SK-N-SH (cell line): ENCODE results near the gene CFAP74. TPM values are rescaled to one million over a fixed set of nuclear protein-coding genes. Genes with fewer than 3 reads are reported as not detected.

ENCODE experiments used
- CTCF ChIA-PET: fragments of 300-600, 350-600 bp; formaldehyde crosslinking; extraction: SDS; loops from one replicate; lab custom pipeline; 2021; lab: Yijun Ruan, JAX
- POLR2A ChIA-PET: fragments of 350-600 bp; sonication (Branson Sonifier 250); formaldehyde crosslinking; extraction: SDS; loops from one replicate; lab custom pipeline; 2020; ENCODE audit warnings: antibody characterized with exemption, inconsistent platforms; lab: Yijun Ruan, JAX
- DNase-seq: peaks from one replicate; pipeline ENCODE4 v3.0.0; 2012
- H2AFZ ChIP-seq: fragments of 200-600 bp; sonication (generic); 2 replicates; pipeline ENCODE4 v1.8.1; 2016; ENCODE audit warnings: antibody characterized with exemption, mild to moderate bottlenecking, low read depth
- H3F3A ChIP-seq: fragments of 200-600 bp; sonication (generic); replicated peaks from 2 replicates; pipeline ENCODE3; 2016; ENCODE audit warnings: antibody characterized with exemption, mild to moderate bottlenecking; ENCODE audit not compliant: insufficient read depth
- H3K27ac ChIP-seq, 2 experiments: fragments of 200-500 bp in 1 of 2; fragments of 200-600 bp in 1 of 2; sonication (Bioruptor generic) in 1 of 2; sonication (generic), shearing (Covaris generic) in 1 of 2; 2 replicates each; pipeline versions ENCODE4 v1.5.1 to v1.6.1; 2014 to 2016; ENCODE audit warnings: low read depth in 2 of 2, inconsistent platforms in 1 of 2, low read length in 1 of 2, mild to moderate bottlenecking in 1 of 2, mixed read lengths in 1 of 2
- H3K27me3 ChIP-seq: fragments of 200-600 bp; sonication (generic), shearing (Covaris generic); 2 replicates; pipeline ENCODE4 v1.6.1; 2016; ENCODE audit warnings: mixed run types; ENCODE audit not compliant: insufficient read depth
- H3K36me3 ChIP-seq, 2 experiments: fragments of 200-500 bp in 1 of 2; fragments of 200-600 bp in 1 of 2; sonication (Bioruptor generic) in 1 of 2; sonication (generic) in 1 of 2; replicated peaks in 1 of 2; 2 replicates each; pipeline versions ENCODE3 to v1.5.1; 2014 to 2016; ENCODE audit warnings: low read length in 1 of 2, mild to moderate bottlenecking in 1 of 2; ENCODE audit not compliant: insufficient read depth in 2 of 2, control insufficient read depth in 1 of 2
- H3K4me1 ChIP-seq, 2 experiments: fragments of 200-500 bp in 1 of 2; fragments of 200-600 bp in 1 of 2; sonication (Bioruptor generic) in 1 of 2; sonication (generic), shearing (Covaris generic) in 1 of 2; 2 replicates each; pipeline versions ENCODE4 v1.5.1 to v1.6.1; 2014 to 2016; ENCODE audit warnings: low read depth in 1 of 2, low read length in 1 of 2, mixed run types in 1 of 2; ENCODE audit not compliant: insufficient read depth in 2 of 2, control insufficient read depth in 1 of 2
- H3K4me2 ChIP-seq: fragments of 200-600 bp; sonication (generic), shearing (Covaris generic); 2 replicates; pipeline ENCODE4 v1.6.1; 2017; ENCODE audit warnings: mixed run types
- H3K4me3 ChIP-seq, 2 experiments: fragments of 200-500 bp in 1 of 2; fragments of 200-600 bp in 1 of 2; sonication (Bioruptor generic) in 1 of 2; sonication (generic), shearing (Covaris generic) in 1 of 2; 2 replicates each; pipeline versions ENCODE4 v1.5.1 to v1.8.1; 2014 to 2016; ENCODE audit warnings: low read depth in 2 of 2, inconsistent platforms in 1 of 2, low read length in 1 of 2, mild to moderate bottlenecking in 1 of 2, mixed read lengths in 1 of 2, moderate library complexity in 1 of 2
- H3K79me2 ChIP-seq: fragments of 200-600 bp; sonication (generic); 2 replicates; pipeline ENCODE4 v1.8.1; 2017; ENCODE audit warnings: mild to moderate bottlenecking; ENCODE audit not compliant: insufficient read depth
- H3K9ac ChIP-seq: fragments of 200-600 bp; sonication (generic); 2 replicates; pipeline ENCODE4 v1.6.1; 2017; ENCODE audit warnings: mixed run types
- H3K9me2 ChIP-seq: fragments of 200-600 bp; sonication (generic); 2 replicates; pipeline ENCODE4 v1.6.1; 2017; ENCODE audit warnings: mixed run types
- H3K9me3 ChIP-seq: fragments of 200-600 bp; sonication (generic); 2 replicates; pipeline ENCODE4 v1.6.1; 2017; ENCODE audit warnings: mixed run types, mild to moderate bottlenecking, moderate library complexity
- H4K20me1 ChIP-seq: fragments of 200-600 bp; sonication (generic); 2 replicates; pipeline ENCODE4 v1.6.1; 2017; ENCODE audit warnings: mild to moderate bottlenecking, mixed run types; ENCODE audit not compliant: insufficient read depth
- EP300 ChIP-seq, 2 experiments: IDR thresholded peaks; 2 replicates each; pipeline versions ENCODE4 v1.4.0 to v1.6.1; 2012; ENCODE audit warnings: borderline replicate concordance in 1 of 2, low read depth in 1 of 2, low read length in 1 of 2
- FOSL2 ChIP-seq: IDR thresholded peaks from 2 replicates; pipeline ENCODE4 v1.4.0; 2012; ENCODE audit warnings: low read depth, mild to moderate bottlenecking, moderate library complexity, borderline replicate concordance
- FOXJ3 ChIP-seq: sonication (generic); formaldehyde crosslinking; IDR thresholded peaks from 2 replicates; pipeline ENCODE4 v1.5.1; 2020; ENCODE audit warnings: mild to moderate bottlenecking, missing genetic modification reagents
- MEF2A ChIP-seq: IDR thresholded peaks from 2 replicates; pipeline ENCODE4 v1.4.0; 2012; ENCODE audit warnings: low read depth, borderline replicate concordance
- MXI1 ChIP-seq: IDR thresholded peaks from 2 replicates; pipeline ENCODE4 v1.6.1; 2012; ENCODE audit warnings: mild to moderate bottlenecking, low read depth, low read length, improper control_type of control experiment
- NFIC ChIP-seq: IDR thresholded peaks from 2 replicates; pipeline ENCODE4 v1.4.0; 2012; ENCODE audit warnings: borderline replicate concordance
- RAD21 ChIP-seq: IDR thresholded peaks from 2 replicates; pipeline ENCODE4 v1.6.1; 2012; ENCODE audit warnings: mild to moderate bottlenecking, low read length
- RCOR1 ChIP-seq: fragments of 150-350 bp; IDR thresholded peaks from 2 replicates; pipeline ENCODE4 v1.6.1; 2017; ENCODE audit warnings: antibody characterized with exemption, low read length
- REST ChIP-seq: IDR thresholded peaks from 2 replicates; pipeline ENCODE4 v1.6.1; 2012; ENCODE audit warnings: mild to moderate bottlenecking, low read depth, low read length, moderate library complexity
- SIN3A ChIP-seq: IDR thresholded peaks from 2 replicates; pipeline ENCODE4 v1.6.1; 2012; ENCODE audit warnings: low read depth, mild to moderate bottlenecking, low read length, moderate library complexity, borderline replicate concordance
- TEAD4 ChIP-seq: IDR thresholded peaks from 2 replicates; pipeline ENCODE4 v1.4.0; 2012; ENCODE audit warnings: mild to moderate bottlenecking, borderline replicate concordance; ENCODE audit not compliant: insufficient read depth
- USF1 ChIP-seq: IDR thresholded peaks from 2 replicates; pipeline ENCODE4 v1.4.0; 2012; ENCODE audit warnings: low read depth, borderline replicate concordance
- YY1 ChIP-seq: IDR thresholded peaks from 2 replicates; pipeline ENCODE4 v1.4.0; 2012; ENCODE audit warnings: low read depth, mild to moderate bottlenecking
- ZBTB33 ChIP-seq: IDR thresholded peaks from 2 replicates; pipeline ENCODE4 v1.4.0; 2012; ENCODE audit warnings: low read depth, borderline replicate concordance
- WGBS: methylation state at CpG from one replicate; pipeline ENCODE4 v1.1.6; 2017; ENCODE audit warnings: low lambda C conversion rate; 5-methylcytosine and 5-hydroxymethylcytosine counted together
- polyA plus RNA-seq, 3 experiments: library from polyadenylated mRNA; depleted of rRNA; stranded (reverse); fragments of >200 nt; gene quantifications; 2 replicates each; pipeline ENCODE4 v1.2.3, GENCODE V29; 2012
- TF ChIP-seq, protein P1 (sequence below): fragments of 150-350 bp; IDR thresholded peaks from 2 replicates; pipeline ENCODE4 v1.6.1; 2017; ENCODE audit warnings: antibody characterized with exemption, low read length, low read depth, borderline replicate concordance
- TF ChIP-seq, protein P2 (sequence below): IDR thresholded peaks from 2 replicates; pipeline ENCODE4 v1.4.0; 2012; ENCODE audit warnings: low read depth

CFAP74 gene
- polyA plus RNA-seq, 1 of the 3 experiments (the other 2 are of a cell fraction) = not detected

- TF ChIP-seq REST (no peak), NFIC (no peak), RAD21 (no peak)
- TF ChIP-seq, protein P1, sequence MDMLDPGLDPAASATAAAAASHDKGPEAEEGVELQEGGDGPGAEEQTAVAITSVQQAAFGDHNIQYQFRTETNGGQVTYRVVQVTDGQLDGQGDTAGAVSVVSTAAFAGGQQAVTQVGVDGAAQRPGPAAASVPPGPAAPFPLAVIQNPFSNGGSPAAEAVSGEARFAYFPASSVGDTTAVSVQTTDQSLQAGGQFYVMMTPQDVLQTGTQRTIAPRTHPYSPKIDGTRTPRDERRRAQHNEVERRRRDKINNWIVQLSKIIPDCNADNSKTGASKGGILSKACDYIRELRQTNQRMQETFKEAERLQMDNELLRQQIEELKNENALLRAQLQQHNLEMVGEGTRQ = no peak
Observed at GRCh38 chr1:1985375-1986050, 18.1 kb downstream of the CFAP74 start (continued).

GRCh38 chr1:1984560-1985070 is 19.0 kb downstream of the CFAP74 start:
- 73% methylated on average over 8 of the region's 17 CpGs for WGBS
- TF ChIP-seq FOSL2 (no peak), RCOR1 (no peak), FOXJ3 (CRISPR knock-in tag) (no peak), SIN3A (no peak), YY1 (no peak), RAD21 (no peak), USF1 (no peak), MXI1 (no peak), EP300 (IDR thresholded peaks at IDR 0.05; ENCODE audit: borderline replicate concordance in 1 of 2, low read depth in 1 of 2, low read length in 1 of 2) (no peak), TEAD4 (no peak), MEF2A (no peak), REST (no peak), ZBTB33 (no peak)
- TF ChIP-seq, protein P2, sequence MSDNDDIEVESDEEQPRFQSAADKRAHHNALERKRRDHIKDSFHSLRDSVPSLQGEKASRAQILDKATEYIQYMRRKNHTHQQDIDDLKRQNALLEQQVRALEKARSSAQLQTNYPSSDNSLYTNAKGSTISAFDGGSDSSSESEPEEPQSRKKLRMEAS = no peak
- TF ChIP-seq, protein P1 = no peak

More at GRCh38 chr1:1984560-1985070, 19.0 kb downstream of the CFAP74 start:
- Histone ChIP-seq H3K27me3 (no peaks in the 10 kb centered on the region), H2AFZ (no peak overlapping the region), H4K20me1 (no peaks in the 10 kb centered on the region), H3K36me3 (no peaks in the 10 kb centered on the region), H3F3A (no peaks in the 10 kb centered on the region), H3K4me1 (peaks cover 0 to 12% of the 10 kb centered on the region in 2 experiments; a peak in 1 of 4 replicates), H3K27ac (no peak overlapping the region), H3K9me3 (no peaks in the 10 kb centered on the region), H3K9me2 (no peaks in the 10 kb centered on the region), H3K9ac (no peak overlapping the region), H3K4me2 (no peak overlapping the region), H3K79me2 (no peaks in the 10 kb centered on the region), H3K4me3 (no peak overlapping the region)
- ChIA-PET CTCF (interaction anchor here (1.1 to 3.6 kb wide), 3 partner anchors 24 to 61 kb away, joined by 4 to 34 read pairs (median 4); no protein-coding TSS in a partner anchor), POLR2A (no interaction called here)
- no peak for DNase-seq
